Measurements from ENCODE around the gene SPCS3.

Gene SPCS3

DNA sequence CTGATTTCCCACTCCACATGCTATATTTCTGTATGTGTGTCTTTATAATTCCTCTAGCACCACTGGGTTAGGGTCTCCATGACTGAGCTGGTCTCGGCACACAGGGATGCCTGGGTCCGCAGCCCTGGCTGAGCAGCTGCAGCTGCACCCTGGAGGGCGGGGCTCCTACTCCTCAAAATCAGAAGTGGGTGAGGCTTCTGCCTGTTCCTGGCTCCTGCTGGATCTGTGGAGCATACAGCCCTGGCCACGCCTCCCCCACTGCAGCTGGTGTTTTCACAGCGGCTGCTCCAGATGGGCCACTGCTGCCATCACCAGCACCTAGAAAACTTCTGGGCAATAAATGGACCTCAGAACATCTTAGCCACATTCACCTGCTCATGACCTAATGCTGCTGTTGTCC lies 30.9 kb downstream of the SPCS3 start:
- TF ChIP-seq YY1 (IDR thresholded peaks at IDR 0.05; ENCODE audit: insufficient read depth, insufficient read length), result no peak
- TF ChIP-seq SUZ12 (IDR thresholded peaks at IDR 0.05; ENCODE audit: extremely low read depth, insufficient read depth, insufficient read length), result no peak
- TF ChIP-seq ZNF274 (IDR thresholded peaks at IDR 0.05; ENCODE audit: low read depth, low read length), result no peak
- no peak for DNase-seq (ENCODE audit: low read depth, low spot score)
- no peaks in the 10 kb centered on the region for H3K4me1 ChIP-seq (ENCODE audit: insufficient read depth, insufficient read length)

DNA sequence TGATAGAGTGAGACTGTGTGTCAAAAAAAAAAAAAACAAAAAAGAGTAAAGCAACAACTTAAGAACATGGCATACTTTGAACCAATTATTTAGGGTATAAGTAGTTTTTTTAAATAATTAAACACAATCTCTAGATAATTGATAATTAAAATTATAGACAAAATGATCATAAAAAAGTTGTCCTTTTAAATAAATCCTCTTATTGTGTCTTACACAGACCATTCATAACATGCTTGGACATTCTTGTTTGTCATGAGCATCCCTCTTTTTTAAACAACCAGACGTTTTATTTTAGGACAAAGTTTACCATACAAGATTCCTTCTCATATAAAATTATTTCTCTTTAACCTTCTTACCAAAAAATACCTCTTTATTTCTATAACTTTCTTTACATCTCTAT lies 35.1 kb downstream of the SPCS3 start:
- no peak for DNase-seq (ENCODE audit: low read depth, low spot score)
- Histone ChIP-seq H3K9me3 (ENCODE audit: insufficient read depth, low read length) (peaks cover 28% of the 10 kb centered on the region), H3K4me3 (ENCODE audit: insufficient read length, low read depth) (no peak overlapping the region), H3K27me3 (ENCODE audit: insufficient read depth, insufficient read length) (no peaks in the 10 kb centered on the region), H3K4me1 (ENCODE audit: insufficient read depth, insufficient read length) (no peaks in the 10 kb centered on the region), H3K9ac (ENCODE audit: insufficient read length, low read depth) (no peak overlapping the region), H3K36me3 (ENCODE audit: insufficient read depth, insufficient read length, low read length) (no peaks in the 10 kb centered on the region)
- TF ChIP-seq ZNF274 (IDR thresholded peaks at IDR 0.05; ENCODE audit: low read depth, low read length) (no peak), YY1 (IDR thresholded peaks at IDR 0.05; ENCODE audit: insufficient read depth, insufficient read length) (no peak), SUZ12 (IDR thresholded peaks at IDR 0.05; ENCODE audit: extremely low read depth, insufficient read depth, insufficient read length) (no peak)

More for the DNA sequence above, 30.9 kb downstream of the SPCS3 start:
- H3K9ac ChIP-seq (ENCODE audit: insufficient read length, low read depth), result no peak overlapping the region
- no peaks in the 10 kb centered on the region for H3K36me3 ChIP-seq (ENCODE audit: insufficient read depth, insufficient read length, low read length)
- no peaks in the 10 kb centered on the region for H3K27me3 ChIP-seq (ENCODE audit: insufficient read depth, insufficient read length)
- H3K4me3 ChIP-seq (ENCODE audit: insufficient read length, low read depth), result no peak overlapping the region
- H3K9me3 ChIP-seq (ENCODE audit: insufficient read depth, low read length), result peaks cover 20% of the 10 kb centered on the region

DNA sequence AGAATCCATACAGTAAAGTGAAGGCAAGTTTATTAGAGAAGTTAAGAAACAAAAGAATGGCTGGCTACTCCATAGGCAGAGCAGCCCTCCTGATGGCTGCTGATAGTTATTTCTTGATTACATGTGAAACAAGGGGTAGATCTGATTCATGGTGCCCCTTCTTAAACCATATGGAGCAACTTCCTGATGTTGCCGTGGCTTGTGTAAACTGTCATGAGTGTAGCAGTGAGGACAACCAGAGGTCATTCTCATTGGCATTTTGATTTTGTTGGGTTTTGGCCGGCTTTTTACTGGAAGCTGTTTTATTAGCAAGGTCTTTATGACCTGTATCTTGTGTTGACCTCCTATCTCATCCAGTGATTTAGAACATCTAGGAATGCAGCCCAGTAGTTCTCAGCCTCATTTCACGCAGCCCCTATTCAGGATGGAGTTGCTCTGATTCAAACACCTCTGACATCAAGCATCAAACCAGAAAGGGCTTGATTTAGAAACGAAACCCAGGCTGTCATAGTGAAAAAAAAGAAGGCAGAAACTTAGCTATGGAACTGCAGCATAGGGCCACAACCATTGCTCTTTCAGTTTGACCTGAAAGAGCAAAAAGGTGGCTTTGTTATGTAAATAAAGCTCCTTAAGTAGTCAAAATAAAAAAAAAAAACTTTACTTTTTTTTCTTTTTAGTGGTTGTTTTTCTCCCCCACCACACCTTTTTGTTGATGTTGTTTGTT lies 37.8 kb downstream of the SPCS3 start:
- Histone ChIP-seq H3K9ac (ENCODE audit: insufficient read length, low read depth) (no peak overlapping the region), H3K36me3 (ENCODE audit: insufficient read depth, insufficient read length, low read length) (no peaks in the 10 kb centered on the region), H3K9me3 (ENCODE audit: insufficient read depth, low read length) (peaks cover 28% of the 10 kb centered on the region), H3K4me3 (ENCODE audit: insufficient read length, low read depth) (no peak overlapping the region), H3K27me3 (ENCODE audit: insufficient read depth, insufficient read length) (no peaks in the 10 kb centered on the region), H3K4me1 (ENCODE audit: insufficient read depth, insufficient read length) (no peaks in the 10 kb centered on the region)
- no peak for TF ChIP-seq ZNF274 (IDR thresholded peaks at IDR 0.05; ENCODE audit: low read depth, low read length)
- no peak for TF ChIP-seq YY1 (IDR thresholded peaks at IDR 0.05; ENCODE audit: insufficient read depth, insufficient read length)
- no peak for TF ChIP-seq SUZ12 (IDR thresholded peaks at IDR 0.05; ENCODE audit: extremely low read depth, insufficient read depth, insufficient read length)
- DNase-seq (ENCODE audit: low read depth, low spot score), result peak; percentile 11

DNA sequence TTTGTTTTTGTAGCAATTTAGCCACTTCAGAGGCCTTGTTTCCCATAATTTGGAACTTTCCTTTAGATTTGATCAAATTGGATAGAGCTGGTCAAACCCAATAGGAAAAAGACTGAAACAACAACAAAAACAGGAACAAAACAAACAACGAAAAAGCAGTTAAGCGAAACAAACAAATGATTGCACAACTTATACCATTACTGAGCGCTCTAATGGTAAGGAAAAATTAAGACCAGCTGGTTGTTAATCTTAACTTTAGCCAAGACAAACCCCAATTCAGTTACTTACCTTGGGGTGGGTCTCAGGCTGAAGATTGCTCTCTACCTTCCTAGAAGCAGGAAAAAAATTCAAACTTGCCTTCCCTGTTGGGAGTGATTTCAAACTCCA lies 38.3 kb downstream of the SPCS3 start:
- DNase-seq (ENCODE audit: low read depth, low spot score), result no peak
- Histone ChIP-seq H3K9ac (ENCODE audit: insufficient read length, low read depth) (no peak overlapping the region), H3K4me1 (ENCODE audit: insufficient read depth, insufficient read length) (no peaks in the 10 kb centered on the region), H3K9me3 (ENCODE audit: insufficient read depth, low read length) (peaks cover 28% of the 10 kb centered on the region), H3K36me3 (ENCODE audit: insufficient read depth, insufficient read length, low read length) (no peaks in the 10 kb centered on the region), H3K4me3 (ENCODE audit: insufficient read length, low read depth) (no peak overlapping the region), H3K27me3 (ENCODE audit: insufficient read depth, insufficient read length) (no peaks in the 10 kb centered on the region)
- TF ChIP-seq SUZ12 (IDR thresholded peaks at IDR 0.05; ENCODE audit: extremely low read depth, insufficient read depth, insufficient read length) (no peak), ZNF274 (IDR thresholded peaks at IDR 0.05; ENCODE audit: low read depth, low read length) (no peak), YY1 (IDR thresholded peaks at IDR 0.05; ENCODE audit: insufficient read depth, insufficient read length) (no peak)

DNA sequence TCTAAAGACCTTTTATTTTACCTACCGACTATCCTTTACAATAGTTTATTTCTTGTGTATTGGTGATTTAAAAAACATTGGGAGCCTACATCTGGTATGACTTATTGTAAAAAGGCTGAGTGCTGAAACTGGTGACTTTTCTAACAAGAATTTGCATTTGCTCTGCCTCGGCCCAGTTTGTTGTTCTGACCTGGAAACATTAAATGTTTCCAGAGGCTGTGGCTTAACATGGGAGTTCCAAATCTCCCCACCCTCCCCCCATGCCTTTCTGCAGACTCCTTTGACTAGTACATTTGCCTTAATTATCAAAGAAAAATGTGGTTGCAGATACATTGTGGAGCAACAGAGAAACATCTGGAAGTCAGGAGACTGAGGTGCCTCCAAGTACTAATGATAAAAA lies 39.8 kb downstream of the SPCS3 start:
- Histone ChIP-seq H3K36me3 (ENCODE audit: insufficient read depth, insufficient read length, low read length) (no peaks in the 10 kb centered on the region), H3K27me3 (ENCODE audit: insufficient read depth, insufficient read length) (no peaks in the 10 kb centered on the region), H3K4me1 (ENCODE audit: insufficient read depth, insufficient read length) (no peaks in the 10 kb centered on the region), H3K9me3 (ENCODE audit: insufficient read depth, low read length) (peaks cover 18% of the 10 kb centered on the region), H3K9ac (ENCODE audit: insufficient read length, low read depth) (no peak overlapping the region), H3K4me3 (ENCODE audit: insufficient read length, low read depth) (no peak overlapping the region)
- no peak for DNase-seq (ENCODE audit: low read depth, low spot score)
- no peak for TF ChIP-seq YY1 (IDR thresholded peaks at IDR 0.05; ENCODE audit: insufficient read depth, insufficient read length)
- no peak for TF ChIP-seq ZNF274 (IDR thresholded peaks at IDR 0.05; ENCODE audit: low read depth, low read length)
- TF ChIP-seq SUZ12 (IDR thresholded peaks at IDR 0.05; ENCODE audit: extremely low read depth, insufficient read depth, insufficient read length), result no peak

DNA sequence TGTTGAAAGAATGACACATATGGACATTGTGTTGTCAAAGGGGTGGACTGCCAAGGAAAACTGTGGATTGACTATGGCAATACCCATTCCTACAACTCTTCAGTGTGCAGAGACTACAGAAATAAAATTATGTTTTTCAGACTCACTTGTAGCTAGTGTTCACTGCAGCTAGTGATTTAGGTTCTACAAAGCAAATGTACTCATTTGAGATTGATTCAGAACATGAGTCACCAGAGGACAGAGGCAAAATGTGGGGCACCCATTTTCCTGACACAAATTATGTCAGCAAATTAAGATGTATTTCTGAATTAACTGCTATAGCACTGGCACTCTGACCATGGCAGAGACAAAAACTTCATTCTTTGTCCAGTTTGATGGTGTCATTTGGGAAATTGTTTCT lies 40.7 kb downstream of the SPCS3 start:
- DNase-seq (ENCODE audit: low read depth, low spot score), result no peak
- no peak for TF ChIP-seq YY1 (IDR thresholded peaks at IDR 0.05; ENCODE audit: insufficient read depth, insufficient read length)
- no peak for TF ChIP-seq SUZ12 (IDR thresholded peaks at IDR 0.05; ENCODE audit: extremely low read depth, insufficient read depth, insufficient read length)
- TF ChIP-seq ZNF274 (IDR thresholded peaks at IDR 0.05; ENCODE audit: low read depth, low read length), result no peak
- no peaks in the 10 kb centered on the region for H3K4me1 ChIP-seq (ENCODE audit: insufficient read depth, insufficient read length)
- H3K9me3 ChIP-seq (ENCODE audit: insufficient read depth, low read length), result peaks cover 10% of the 10 kb centered on the region
- H3K27me3 ChIP-seq (ENCODE audit: insufficient read depth, insufficient read length), result no peaks in the 10 kb centered on the region
- H3K4me3 ChIP-seq (ENCODE audit: insufficient read length, low read depth), result no peak overlapping the region
- no peak overlapping the region for H3K9ac ChIP-seq (ENCODE audit: insufficient read length, low read depth)
- H3K36me3 ChIP-seq (ENCODE audit: insufficient read depth, insufficient read length, low read length), result no peaks in the 10 kb centered on the region

DNA sequence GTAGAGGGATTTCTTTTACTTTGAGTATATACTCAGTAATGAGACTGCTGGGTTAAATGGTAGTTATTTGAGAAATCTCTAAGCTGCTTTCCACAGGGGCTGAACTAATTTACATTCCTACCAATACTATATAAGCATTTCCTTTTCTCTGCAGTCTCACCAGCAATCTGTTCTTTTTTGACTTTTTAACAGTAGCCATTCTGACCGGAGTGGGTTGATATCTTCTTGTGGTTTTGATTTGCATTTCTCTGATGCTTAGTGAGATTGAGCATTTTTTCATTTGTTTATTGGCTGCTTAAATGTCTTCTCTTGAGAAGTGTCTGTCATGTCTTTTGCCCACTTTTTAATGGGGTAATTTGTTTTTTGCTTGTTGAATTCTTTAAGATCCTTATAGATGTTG lies 43.3 kb downstream of the SPCS3 start:
- H3K4me3 ChIP-seq (ENCODE audit: insufficient read length, low read depth), result no peak overlapping the region
- DNase-seq (ENCODE audit: low read depth, low spot score), result no peak
- H3K9ac ChIP-seq (ENCODE audit: insufficient read length, low read depth), result no peak overlapping the region
- no peaks in the 10 kb centered on the region for H3K27me3 ChIP-seq (ENCODE audit: insufficient read depth, insufficient read length)
- H3K36me3 ChIP-seq (ENCODE audit: insufficient read depth, insufficient read length, low read length), result no peaks in the 10 kb centered on the region
- TF ChIP-seq SUZ12 (IDR thresholded peaks at IDR 0.05; ENCODE audit: extremely low read depth, insufficient read depth, insufficient read length), result no peak
- TF ChIP-seq ZNF274 (IDR thresholded peaks at IDR 0.05; ENCODE audit: low read depth, low read length), result no peak
- TF ChIP-seq YY1 (IDR thresholded peaks at IDR 0.05; ENCODE audit: insufficient read depth, insufficient read length), result no peak
- H3K9me3 ChIP-seq (ENCODE audit: insufficient read depth, low read length), result no peaks in the 10 kb centered on the region
- H3K4me1 ChIP-seq (ENCODE audit: insufficient read depth, insufficient read length), result no peaks in the 10 kb centered on the region

All from NT2/D1 (cell line).